ENCODE data around the gene PPP2R3A.

Gene PPP2R3A

GRCh38 chr3:135967867-135968266, 2.3 kb downstream of the PPP2R3A start:
- peaks cover 19% of the 10 kb centered on the region for H3K4me1 ChIP-seq (ENCODE audit: insufficient read depth, poor library complexity, severe bottlenecking)
- no peak overlapping the region for H3K27ac ChIP-seq (ENCODE audit: poor library complexity, severe bottlenecking)
- H3K4me3 ChIP-seq (ENCODE audit: severe bottlenecking), result no peak overlapping the region

GRCh38 chr3:135970506-135971116, 5.1 kb downstream of the PPP2R3A start:
- Histone ChIP-seq H3K27me3 (ENCODE audit: insufficient read depth, poor library complexity, severe bottlenecking) (no peaks in the 10 kb centered on the region), H3K4me1 (ENCODE audit: insufficient read depth, poor library complexity, severe bottlenecking) (peaks cover 19% of the 10 kb centered on the region), H3K4me3 (ENCODE audit: severe bottlenecking) (no peak overlapping the region), H3K27ac (ENCODE audit: poor library complexity, severe bottlenecking) (peak overlapping the region; percentile 12), H3K9me3 (ENCODE audit: severe bottlenecking) (no peaks in the 10 kb centered on the region), H3K36me3 (ENCODE audit: low read depth) (no peaks in the 10 kb centered on the region)
- DNase-seq (ENCODE audit: low spot score) (no peak), ATAC-seq (ENCODE audit: low read depth) (no peak)
- no peak for TF ChIP-seq CTCF (IDR thresholded peaks at IDR 0.05; ENCODE audit: poor library complexity, severe bottlenecking)

More at GRCh38 chr3:135967867-135968266, 2.3 kb downstream of the PPP2R3A start:
- Histone ChIP-seq H3K9me3 (ENCODE audit: severe bottlenecking) (no peaks in the 10 kb centered on the region), H3K27me3 (ENCODE audit: insufficient read depth, poor library complexity, severe bottlenecking) (no peaks in the 10 kb centered on the region), H3K36me3 (ENCODE audit: low read depth) (no peaks in the 10 kb centered on the region)
- DNase-seq (ENCODE audit: low spot score), result no peak
- TF ChIP-seq CTCF (IDR thresholded peaks at IDR 0.05; ENCODE audit: poor library complexity, severe bottlenecking), result no peak
- no peak for ATAC-seq (ENCODE audit: low read depth)

- H3K9me3 ChIP-seq (ENCODE audit: severe bottlenecking), result no peaks in the 10 kb centered on the region
- no peaks in the 10 kb centered on the region for H3K36me3 ChIP-seq (ENCODE audit: low read depth)
- peaks cover 6% of the 10 kb centered on the region for H3K4me1 ChIP-seq (ENCODE audit: insufficient read depth, poor library complexity, severe bottlenecking)
- H3K27ac ChIP-seq (ENCODE audit: poor library complexity, severe bottlenecking), result no peak overlapping the region
- DNase-seq (ENCODE audit: low spot score) (no peak), ATAC-seq (ENCODE audit: low read depth) (no peak)
- TF ChIP-seq CTCF (IDR thresholded peaks at IDR 0.05; ENCODE audit: poor library complexity, severe bottlenecking), result no peak
- no peaks in the 10 kb centered on the region for H3K27me3 ChIP-seq (ENCODE audit: insufficient read depth, poor library complexity, severe bottlenecking)
- H3K4me3 ChIP-seq (ENCODE audit: severe bottlenecking), result no peak overlapping the region
Measured at GRCh38 chr3:135973841-135974240, 8.3 kb downstream of the PPP2R3A start.

GRCh38 chr3:135975053-135975452, 9.5 kb downstream of the PPP2R3A start:
- H3K27ac ChIP-seq (ENCODE audit: poor library complexity, severe bottlenecking), result no peak overlapping the region
- H3K4me1 ChIP-seq (ENCODE audit: insufficient read depth, poor library complexity, severe bottlenecking), result peaks cover 6% of the 10 kb centered on the region
- no peak for ATAC-seq (ENCODE audit: low read depth)
- no peaks in the 10 kb centered on the region for H3K36me3 ChIP-seq (ENCODE audit: low read depth)
- no peak overlapping the region for H3K4me3 ChIP-seq (ENCODE audit: severe bottlenecking)
- H3K9me3 ChIP-seq (ENCODE audit: severe bottlenecking), result no peaks in the 10 kb centered on the region
- no peak for TF ChIP-seq CTCF (IDR thresholded peaks at IDR 0.05; ENCODE audit: poor library complexity, severe bottlenecking)
- no peaks in the 10 kb centered on the region for H3K27me3 ChIP-seq (ENCODE audit: insufficient read depth, poor library complexity, severe bottlenecking)
- no peak for DNase-seq (ENCODE audit: low spot score)

GRCh38 chr3:135975536-135975935, 10.0 kb downstream of the PPP2R3A start:
- DNase-seq (ENCODE audit: low spot score), result no peak
- no peak for ATAC-seq (ENCODE audit: low read depth)
- Histone ChIP-seq H3K4me3 (ENCODE audit: severe bottlenecking) (no peak overlapping the region), H3K27ac (ENCODE audit: poor library complexity, severe bottlenecking) (no peak overlapping the region), H3K9me3 (ENCODE audit: severe bottlenecking) (no peaks in the 10 kb centered on the region), H3K4me1 (ENCODE audit: insufficient read depth, poor library complexity, severe bottlenecking) (peaks cover 1% of the 10 kb centered on the region), H3K27me3 (ENCODE audit: insufficient read depth, poor library complexity, severe bottlenecking) (no peaks in the 10 kb centered on the region), H3K36me3 (ENCODE audit: low read depth) (no peaks in the 10 kb centered on the region)
- no peak for TF ChIP-seq CTCF (IDR thresholded peaks at IDR 0.05; ENCODE audit: poor library complexity, severe bottlenecking)
